Fibroblast of lung (primary cell): ENCODE data around the gene WNT10A. TPM values are rescaled to one million over a fixed set of nuclear protein-coding genes. Genes with fewer than 3 reads are reported as not detected.

Source experiments
- polyA plus RNA-seq, 2 donors: library from polyadenylated mRNA; depleted of rRNA in 1 of 2; stranded (reverse) in 1 of 2; unstranded in 1 of 2; fragments of >200 nt; gene quantifications; 2 replicates each; pipeline ENCODE4 v1.2.1, GENCODE V29; 2011 to 2012; ENCODE audit warnings: missing spikeins in 1 of 2
- total RNA-seq: library from RNA; depleted of rRNA; stranded (reverse); fragments of >200 nt; gene quantifications from 2 replicates; pipeline ENCODE4 v1.2.1, GENCODE V29; 2014

The WNT10A gene
- total and polyA plus RNA-seq, 2 donors (not counting 1 experiment from before 2014, with no cell fraction given) = not detected

Other genes starting within 250 kb of the WNT10A start
- 5.6 and 7.3 TPM in 2 replicates for gene ZNF142, start 221.2 kb upstream of the WNT10A start, total RNA-seq
- gene ZNF142, start 221.2 kb upstream of the WNT10A start, polyA plus RNA-seq = 4.3 and 8.1 TPM in 2 replicates
- 26.2 and 38.3 TPM in 2 replicates for gene BCS1L, start 221.2 kb upstream of the WNT10A start, total RNA-seq
- gene BCS1L, start 221.2 kb upstream of the WNT10A start, polyA plus RNA-seq = 28.8 and 38.8 TPM in 2 replicates
- 26.7 and 39.1 TPM in 2 replicates for gene RNF25, start 208.8 kb upstream of the WNT10A start, total RNA-seq
- gene RNF25, start 208.8 kb upstream of the WNT10A start, polyA plus RNA-seq = 42.1 and 75.0 TPM in 2 replicates
- gene STK36, start 208.8 kb upstream of the WNT10A start, total RNA-seq = 32.1 and 36.0 TPM in 2 replicates
- 21.4 and 24.7 TPM in 2 replicates for gene STK36, start 208.8 kb upstream of the WNT10A start, polyA plus RNA-seq
- gene TTLL4, start 170.0 kb upstream of the WNT10A start, total RNA-seq = 5.9 and 9.4 TPM in 2 replicates
- 6.1 and 14.4 TPM in 2 replicates for gene TTLL4, start 170.0 kb upstream of the WNT10A start, polyA plus RNA-seq
- gene CYP27A1, start 98.7 kb upstream of the WNT10A start, total RNA-seq = 40.6 and 53.8 TPM in 2 replicates
- 12.7 and 16.2 TPM in 2 replicates for gene CYP27A1, start 98.7 kb upstream of the WNT10A start, polyA plus RNA-seq
- 0.26 and 0.33 TPM in 2 replicates for gene PRKAG3, start 49.0 kb upstream of the WNT10A start, total RNA-seq
- 0.02 TPM in 1 of 2 replicates, not detected in the other for gene PRKAG3, start 49.0 kb upstream of the WNT10A start, polyA plus RNA-seq
- not detected in 2 replicates for gene WNT6, start 21.0 kb upstream of the WNT10A start, total RNA-seq
- gene WNT6, start 21.0 kb upstream of the WNT10A start, polyA plus RNA-seq = not detected in 2 replicates
- gene CDK5R2, start 78.8 kb downstream of the WNT10A start, total RNA-seq = under 0.01 and 0.17 TPM in 2 replicates
- 0.02 and 0.05 TPM in 2 replicates for gene CDK5R2, start 78.8 kb downstream of the WNT10A start, polyA plus RNA-seq
- not detected in 2 replicates for gene FEV, start 104.3 kb downstream of the WNT10A start, total RNA-seq
- not detected in 2 replicates for gene FEV, start 104.3 kb downstream of the WNT10A start, polyA plus RNA-seq
- not detected in 2 replicates for gene CRYBA2, start 112.6 kb downstream of the WNT10A start, total RNA-seq
- not detected in 2 replicates for gene CRYBA2, start 112.6 kb downstream of the WNT10A start, polyA plus RNA-seq
- gene CFAP65, start 160.7 kb downstream of the WNT10A start, total RNA-seq = not detected in 2 replicates
- gene CFAP65, start 160.7 kb downstream of the WNT10A start, polyA plus RNA-seq = not detected in 2 replicates
- gene IHH, start 180.1 kb downstream of the WNT10A start, total RNA-seq = not detected in 2 replicates
- gene IHH, start 180.1 kb downstream of the WNT10A start, polyA plus RNA-seq = not detected in 2 replicates